ENCODE measurements around the gene NCK2.

NCK2 gene

GRCh38 chr2:105873721-105874120 lies 129.0 kb downstream of the NCK2 start:
- DNase-seq (ENCODE audit: low spot score): no peak

GRCh38 chr2:105874466-105874865 lies 129.8 kb downstream of the NCK2 start:
- no peak for DNase-seq (ENCODE audit: low spot score)

- no peak for DNase-seq (ENCODE audit: low spot score)
These were observed 130.5 kb downstream of the NCK2 start for GRCh38 chr2:105875241-105875640.

GRCh38 chr2:105876191-105876590 lies 131.5 kb downstream of the NCK2 start:
- no peak for DNase-seq (ENCODE audit: low spot score)

- DNase-seq (ENCODE audit: low spot score): no peak
These were observed 133.2 kb downstream of the NCK2 start for GRCh38 chr2:105877945-105878344.

GRCh38 chr2:105879106-105879802 lies 134.5 kb downstream of the NCK2 start:
- no peak for DNase-seq (ENCODE audit: low spot score)

GRCh38 chr2:105879803-105880300 lies 135.1 kb downstream of the NCK2 start:
- DNase-seq (ENCODE audit: low spot score): no peak

GRCh38 chr2:105880637-105881036 lies 135.9 kb downstream of the NCK2 start:
- no peak for DNase-seq (ENCODE audit: low spot score)

- DNase-seq (ENCODE audit: low spot score): no peak
These were observed 136.8 kb downstream of the NCK2 start for GRCh38 chr2:105881286-105882136.

GRCh38 chr2:105882341-105882740 lies 137.6 kb downstream of the NCK2 start:
- no peak for DNase-seq (ENCODE audit: low spot score)

GRCh38 chr2:105882920-105883435 lies 138.3 kb downstream of the NCK2 start:
- DNase-seq (ENCODE audit: low spot score): no peak

- no peak for DNase-seq (ENCODE audit: low spot score)
These were observed 139.4 kb downstream of the NCK2 start for GRCh38 chr2:105883911-105884694.

GRCh38 chr2:105885456-105885855 lies 140.7 kb downstream of the NCK2 start:
- no peak for DNase-seq (ENCODE audit: low spot score)

- no peak for DNase-seq (ENCODE audit: low spot score)
These were observed 141.3 kb downstream of the NCK2 start for GRCh38 chr2:105886029-105886454.

- no peak for DNase-seq (ENCODE audit: low spot score)
These were observed 142.0 kb downstream of the NCK2 start for GRCh38 chr2:105886687-105887086.

GRCh38 chr2:105887256-105887655 lies 142.5 kb downstream of the NCK2 start:
- DNase-seq (ENCODE audit: low spot score): no peak

GRCh38 chr2:105888625-105889024 lies 143.9 kb downstream of the NCK2 start:
- DNase-seq (ENCODE audit: low spot score): no peak

GRCh38 chr2:105889046-105889445 lies 144.3 kb downstream of the NCK2 start:
- DNase-seq (ENCODE audit: low spot score): no peak

GRCh38 chr2:105890111-105890510 lies 145.4 kb downstream of the NCK2 start:
- DNase-seq (ENCODE audit: low spot score): no peak

- no peak for DNase-seq (ENCODE audit: low spot score)
These were observed 146.1 kb downstream of the NCK2 start for GRCh38 chr2:105890856-105891255.

GRCh38 chr2:105893011-105893995 lies 148.6 kb downstream of the NCK2 start:
- no peak for DNase-seq (ENCODE audit: low spot score)

All from left forelimb (tissue), 1 donor.